Nephron (organoid): ENCODE results near the gene NRP2.

Source experiments
- H3K27ac Mint-ChIP-seq, 3 experiments: 2 replicates each; pipeline ENCODE4 v1.8.0; 2020; ENCODE audit warnings: mixed read lengths in 3 of 3, mild to moderate bottlenecking in 2 of 3, moderate library complexity in 1 of 3
- H3K27me3 Mint-ChIP-seq: 2 replicates; pipeline ENCODE4 v1.8.0; 2021; ENCODE audit warnings: low read depth, mild to moderate bottlenecking, moderate library complexity, mixed read lengths
- H3K36me3 Mint-ChIP-seq: 2 replicates; pipeline ENCODE4 v1.8.0; 2020; ENCODE audit warnings: low read depth, mixed read lengths
- H3K4me1 Mint-ChIP-seq: 2 replicates; pipeline ENCODE4 v1.8.0; 2020; ENCODE audit warnings: mixed read lengths
- H3K4me3 Mint-ChIP-seq, 3 experiments: 2 replicates each; pipeline ENCODE4 v1.8.0; 2020; ENCODE audit warnings: mild to moderate bottlenecking in 3 of 3, mixed read lengths in 3 of 3, moderate library complexity in 2 of 3
- H3K9me3 Mint-ChIP-seq: 2 replicates; pipeline ENCODE4 v1.8.0; 2020; ENCODE audit warnings: mixed read lengths
- TF ChIP-seq, protein P1 (sequence below), 3 experiments: fragments of 200-600 bp; sonication (generic); IDR thresholded peaks; one replicate each; pipeline ENCODE4 v1.5.0; 2021; ENCODE audit warnings: antibody characterized with exemption in 3 of 3; ENCODE audit not compliant: unreplicated experiment in 3 of 3

The NRP2 gene

GRCh38 chr2:205721057-205721449 is 38.8 kb downstream of the NRP2 start:
- H3K4me1 Mint-ChIP-seq: peaks cover 67% of the 10 kb centered on the region
- TF ChIP-seq, protein P1, sequence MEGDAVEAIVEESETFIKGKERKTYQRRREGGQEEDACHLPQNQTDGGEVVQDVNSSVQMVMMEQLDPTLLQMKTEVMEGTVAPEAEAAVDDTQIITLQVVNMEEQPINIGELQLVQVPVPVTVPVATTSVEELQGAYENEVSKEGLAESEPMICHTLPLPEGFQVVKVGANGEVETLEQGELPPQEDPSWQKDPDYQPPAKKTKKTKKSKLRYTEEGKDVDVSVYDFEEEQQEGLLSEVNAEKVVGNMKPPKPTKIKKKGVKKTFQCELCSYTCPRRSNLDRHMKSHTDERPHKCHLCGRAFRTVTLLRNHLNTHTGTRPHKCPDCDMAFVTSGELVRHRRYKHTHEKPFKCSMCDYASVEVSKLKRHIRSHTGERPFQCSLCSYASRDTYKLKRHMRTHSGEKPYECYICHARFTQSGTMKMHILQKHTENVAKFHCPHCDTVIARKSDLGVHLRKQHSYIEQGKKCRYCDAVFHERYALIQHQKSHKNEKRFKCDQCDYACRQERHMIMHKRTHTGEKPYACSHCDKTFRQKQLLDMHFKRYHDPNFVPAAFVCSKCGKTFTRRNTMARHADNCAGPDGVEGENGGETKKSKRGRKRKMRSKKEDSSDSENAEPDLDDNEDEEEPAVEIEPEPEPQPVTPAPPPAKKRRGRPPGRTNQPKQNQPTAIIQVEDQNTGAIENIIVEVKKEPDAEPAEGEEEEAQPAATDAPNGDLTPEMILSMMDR (IDR thresholded peaks at IDR 0.05; ENCODE audit: unreplicated experiment in 3 of 3): peak; percentile 13 to 38 (median 27)
- H3K27ac Mint-ChIP-seq: peak overlapping the region; percentile 21 to 71 (median 34)
- H3K9me3 Mint-ChIP-seq: no peaks in the 10 kb centered on the region
- peaks cover 46% of the 10 kb centered on the region for H3K36me3 Mint-ChIP-seq
- H3K27me3 Mint-ChIP-seq: peaks cover 13% of the 10 kb centered on the region
- H3K4me3 Mint-ChIP-seq: no peak overlapping the region

DNA sequence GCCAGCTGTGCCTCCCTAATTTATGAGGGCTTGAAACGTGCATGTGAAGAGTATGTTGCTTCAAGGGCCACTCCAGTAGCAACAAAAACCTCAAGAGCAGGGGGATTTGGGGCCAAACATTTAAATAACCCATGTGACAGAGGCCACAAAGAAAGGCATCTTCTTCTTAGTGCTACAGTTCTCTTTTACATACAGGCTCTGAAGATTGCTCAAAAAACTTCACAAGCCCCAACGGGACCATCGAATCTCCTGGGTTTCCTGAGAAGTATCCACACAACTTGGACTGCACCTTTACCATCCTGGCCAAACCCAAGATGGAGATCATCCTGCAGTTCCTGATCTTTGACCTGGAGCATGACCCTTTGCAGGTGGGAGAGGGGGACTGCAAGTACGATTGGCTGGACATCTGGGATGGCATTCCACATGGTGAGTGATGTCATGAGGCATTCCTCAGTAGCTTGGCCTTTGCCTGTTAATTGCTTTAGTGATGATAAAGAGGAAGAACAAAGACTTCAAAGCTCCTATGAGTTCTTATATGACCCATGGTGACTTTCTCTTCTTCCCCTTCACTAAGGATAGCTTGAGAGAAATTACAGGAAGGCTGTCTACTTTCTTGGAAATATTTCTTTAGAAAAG is 40.1 kb downstream of the NRP2 start:
- peaks cover 54% of the 10 kb centered on the region for H3K36me3 Mint-ChIP-seq
- H3K4me3 Mint-ChIP-seq: no peak overlapping the region
- H3K9me3 Mint-ChIP-seq: no peaks in the 10 kb centered on the region
- peaks cover 68% of the 10 kb centered on the region for H3K4me1 Mint-ChIP-seq
- peak overlapping the region; percentile 11 to 71 (median 21) for H3K27ac Mint-ChIP-seq
- peaks cover 16% of the 10 kb centered on the region for H3K27me3 Mint-ChIP-seq
- TF ChIP-seq, protein P1 (IDR thresholded peaks at IDR 0.05; ENCODE audit: unreplicated experiment in 3 of 3): no peak

- Mint-ChIP-seq H3K4me1 (peaks cover 62% of the 10 kb centered on the region), H3K9me3 (no peaks in the 10 kb centered on the region), H3K36me3 (peaks cover 54% of the 10 kb centered on the region), H3K27ac (no peak overlapping the region), H3K4me3 (no peak overlapping the region), H3K27me3 (peaks cover 16% of the 10 kb centered on the region)
- TF ChIP-seq, protein P1 (IDR thresholded peaks at IDR 0.05; ENCODE audit: unreplicated experiment in 3 of 3): no peak
Measured at GRCh38 chr2:205723179-205723578, 40.9 kb downstream of the NRP2 start.

GRCh38 chr2:205725059-205725458 is 42.8 kb downstream of the NRP2 start:
- Mint-ChIP-seq H3K4me1 (peaks cover 64% of the 10 kb centered on the region), H3K36me3 (peaks cover 59% of the 10 kb centered on the region), H3K4me3 (no peak overlapping the region), H3K27me3 (peaks cover 16% of the 10 kb centered on the region), H3K27ac (no peak overlapping the region), H3K9me3 (no peaks in the 10 kb centered on the region)
- TF ChIP-seq, protein P1 (IDR thresholded peaks at IDR 0.05; ENCODE audit: unreplicated experiment in 3 of 3): no peak

DNA sequence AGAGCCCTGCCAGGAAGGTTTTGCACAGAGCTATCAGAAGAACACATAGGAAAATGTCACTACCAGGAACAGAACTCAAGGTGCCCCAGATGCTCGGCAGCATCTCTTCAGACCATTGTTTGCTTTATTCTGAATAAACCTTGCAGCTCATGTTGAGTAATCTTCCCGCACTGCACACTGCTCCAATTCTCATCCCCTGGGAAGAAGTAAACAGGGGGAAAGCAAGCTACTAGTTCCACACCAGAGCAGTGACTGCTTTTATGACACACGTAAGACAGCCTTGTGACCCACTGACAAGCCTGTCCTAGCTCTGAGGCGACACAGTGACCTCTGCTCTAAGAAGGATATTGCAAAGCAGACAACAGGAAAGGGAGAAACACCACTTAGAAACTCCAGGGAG is 44.2 kb downstream of the NRP2 start:
- no peak overlapping the region for H3K4me3 Mint-ChIP-seq
- peaks cover 66% of the 10 kb centered on the region for H3K4me1 Mint-ChIP-seq
- peaks cover 9% of the 10 kb centered on the region for H3K27me3 Mint-ChIP-seq
- H3K36me3 Mint-ChIP-seq: peaks cover 72% of the 10 kb centered on the region
- H3K9me3 Mint-ChIP-seq: no peaks in the 10 kb centered on the region
- TF ChIP-seq, protein P1 (IDR thresholded peaks at IDR 0.05; ENCODE audit: unreplicated experiment in 3 of 3): no peak
- H3K27ac Mint-ChIP-seq: no peak overlapping the region

DNA sequence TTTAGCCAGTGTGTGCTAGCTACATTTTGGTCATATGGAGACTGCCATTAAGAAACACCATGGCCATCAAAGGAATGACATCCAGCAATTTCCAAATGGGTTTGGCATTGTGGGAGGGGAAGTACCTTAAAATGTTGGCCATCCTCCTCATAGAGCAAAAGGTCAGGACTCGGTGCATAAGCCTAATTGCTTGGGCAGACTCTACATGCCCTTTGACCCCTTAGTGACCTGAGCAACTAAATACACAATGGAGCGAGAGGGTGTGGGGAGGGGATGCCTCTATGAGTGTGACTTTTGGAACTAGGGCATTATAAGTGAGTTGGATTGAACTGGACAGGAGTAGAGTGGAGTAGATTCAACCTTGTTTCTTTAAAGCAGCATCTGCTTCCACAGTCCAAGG is 44.9 kb downstream of the NRP2 start:
- TF ChIP-seq, protein P1 (IDR thresholded peaks at IDR 0.05; ENCODE audit: unreplicated experiment in 3 of 3): no peak
- H3K27ac Mint-ChIP-seq: no peak overlapping the region
- H3K9me3 Mint-ChIP-seq: no peaks in the 10 kb centered on the region
- no peak overlapping the region for H3K4me3 Mint-ChIP-seq
- peaks cover 63% of the 10 kb centered on the region for H3K4me1 Mint-ChIP-seq
- H3K27me3 Mint-ChIP-seq: peaks cover 8% of the 10 kb centered on the region
- H3K36me3 Mint-ChIP-seq: peaks cover 74% of the 10 kb centered on the region
